ENCODE measurements around the gene ZDHHC14.

DNA sequence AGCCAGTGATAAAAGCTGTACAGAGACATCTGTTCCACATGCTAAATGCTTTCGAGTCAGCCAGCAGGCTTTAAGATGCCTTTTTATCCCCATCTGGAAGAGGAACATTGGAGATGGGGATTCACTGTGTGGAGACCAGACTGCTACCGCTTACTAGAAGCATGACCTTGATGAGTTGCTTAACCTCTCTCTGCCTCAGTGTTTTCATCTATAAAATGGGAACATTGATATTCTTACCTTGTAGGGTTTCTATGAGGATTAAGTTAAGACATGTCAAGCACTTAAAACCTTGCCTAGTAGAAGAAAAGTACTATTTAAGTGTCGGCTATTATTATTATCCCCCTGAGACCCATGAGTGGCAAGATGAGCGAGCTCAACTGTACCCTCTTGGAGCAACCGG is 276.8 kb downstream of the ZDHHC14 start:
- TF ChIP-seq, protein P1, sequence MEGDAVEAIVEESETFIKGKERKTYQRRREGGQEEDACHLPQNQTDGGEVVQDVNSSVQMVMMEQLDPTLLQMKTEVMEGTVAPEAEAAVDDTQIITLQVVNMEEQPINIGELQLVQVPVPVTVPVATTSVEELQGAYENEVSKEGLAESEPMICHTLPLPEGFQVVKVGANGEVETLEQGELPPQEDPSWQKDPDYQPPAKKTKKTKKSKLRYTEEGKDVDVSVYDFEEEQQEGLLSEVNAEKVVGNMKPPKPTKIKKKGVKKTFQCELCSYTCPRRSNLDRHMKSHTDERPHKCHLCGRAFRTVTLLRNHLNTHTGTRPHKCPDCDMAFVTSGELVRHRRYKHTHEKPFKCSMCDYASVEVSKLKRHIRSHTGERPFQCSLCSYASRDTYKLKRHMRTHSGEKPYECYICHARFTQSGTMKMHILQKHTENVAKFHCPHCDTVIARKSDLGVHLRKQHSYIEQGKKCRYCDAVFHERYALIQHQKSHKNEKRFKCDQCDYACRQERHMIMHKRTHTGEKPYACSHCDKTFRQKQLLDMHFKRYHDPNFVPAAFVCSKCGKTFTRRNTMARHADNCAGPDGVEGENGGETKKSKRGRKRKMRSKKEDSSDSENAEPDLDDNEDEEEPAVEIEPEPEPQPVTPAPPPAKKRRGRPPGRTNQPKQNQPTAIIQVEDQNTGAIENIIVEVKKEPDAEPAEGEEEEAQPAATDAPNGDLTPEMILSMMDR (IDR thresholded peaks at IDR 0.05): no peak
- TF ChIP-seq POLR2A (IDR thresholded peaks at IDR 0.05) (no peak), POLR2AphosphoS5 (IDR thresholded peaks at IDR 0.05; ENCODE audit: insufficient read depth in 1 of 2, low read depth in 1 of 2) (no peak)

All from vagina (tissue), 2 donors.